Pancreas (tissue), 10 donors: ENCODE data around the gene OR10H5. TPM values are rescaled to one million over a fixed set of nuclear protein-coding genes. Genes with fewer than 3 reads are reported as not detected.
A peak's percentile ranks its signal among the peaks of the same experiment; 100 is the strongest.
"Not testable (repeated sequence)": the region's sequence is repeated elsewhere in the genome, so short reads cannot be mapped to it uniquely, and the experiment has no call there.

ENCODE experiments used
- ATAC-seq, 4 donors: fragments of 200-7000 bp; cut with Tn5 transposase; one replicate each; pipeline versions ENCODE4 v1.8.0 to v1.9.1; 2020; ENCODE audit warnings: mild to moderate bottlenecking in 4 of 4, moderate library complexity in 4 of 4
- DNase-seq, 6 donors: peaks; one replicate each; pipeline ENCODE4 v3.0.0-alpha.2; 2020
- FAIRE-seq: peaks from 2 replicates; lab custom pipeline; 2012; peaks lifted over from hg19 to GRCh38; lab: Jason Lieb, UNC
- H3K27ac ChIP-seq, 4 donors: fragments of 200-600 bp; sonication (generic); 1 replicate in 3 of 4; 2 replicates in 1 of 4; pipeline versions ENCODE4 v1.5.0 to v1.8.0; 2020
- H3K27me3 ChIP-seq, 4 donors: fragments of 200-600 bp; one replicate each; pipeline ENCODE4 v1.8.0; 2021
- H3K36me3 ChIP-seq, 3 donors: fragments of 200-600 bp; sonication (generic) in 1 of 3; one replicate each; pipeline versions ENCODE4 v1.5.0 to v1.8.0; 2020 to 2021
- H3K4me1 ChIP-seq, 3 donors: fragments of 200-600 bp; one replicate each; pipeline ENCODE4 v1.8.0; 2021
- H3K4me3 ChIP-seq, 4 donors: fragments of 200-600 bp; sonication (generic) in 2 of 4; one replicate each; pipeline versions ENCODE4 v1.5.0 to v1.8.0; 2020 to 2021
- H3K9me3 ChIP-seq, 4 donors: fragments of 200-600 bp; one replicate each; pipeline ENCODE4 v1.8.0; 2021
- WGBS, 2 donors: extraction: QIAGEN DNeasy Blood & Tissue Kit; methylation state at CpG; one replicate each; pipeline ENCODE4 v1.1.7; 2013; 5-methylcytosine and 5-hydroxymethylcytosine counted together
- intact Hi-C, 3 donors: fragments of 100-400 bp; cut with DNase I; formaldehyde crosslinking; loops; one replicate each; pipeline versions ENCODE4 v1.11.1 to v1.14.2; 2022
- polyA plus RNA-seq, 2 donors: library from polyadenylated mRNA; stranded (reverse); fragments of 200-250 nt; gene quantifications; one replicate each; pipeline ENCODE4 v1.2.3, GENCODE V29; 2013
- total RNA-seq, 6 donors: library from RNA; stranded (reverse); fragmentation: NEBNext Ultra II Directional in 4 of 6; extraction: Animal tissue kit (Norgen Biotek cat#: 25700) in 4 of 6; gene quantifications; one replicate each; pipeline versions ENCODE4 v1.2.1 to v1.2.4, GENCODE V29; 2021 to 2023
- TF ChIP-seq, protein P1 (sequence below), 4 donors: fragments of 200-600 bp; sonication (generic) in 3 of 4; IDR thresholded peaks; one replicate each; pipeline versions ENCODE4 v1.5.0 to v1.8.0; 2021; ENCODE audit warnings: antibody characterized with exemption in 4 of 4
- donor health status: healthy with polysubstance abuse.
- donor health status: DM: no; HTN: no; CAD: no; lungs with moderate emphysema.
- donor health status: DM: no; HTN: no; CAD: no.
- donor health status: control.
- donor health status: control.
- donor health status: Bipolar disorder and iron deficiency.
- donor health status: DM: yes; HTN: yes; CAD: no.
- donor health status: DM: no; HTN: no; CAD: no.
- donor health status: DM: no; HTN: no; CAD: no.
- donor health status: DM: yes; HTN: yes; CAD: no.

The OR10H5 gene
- total and polyA plus RNA-seq, 8 donors = 0.05 TPM; not detected in 7

DNA sequence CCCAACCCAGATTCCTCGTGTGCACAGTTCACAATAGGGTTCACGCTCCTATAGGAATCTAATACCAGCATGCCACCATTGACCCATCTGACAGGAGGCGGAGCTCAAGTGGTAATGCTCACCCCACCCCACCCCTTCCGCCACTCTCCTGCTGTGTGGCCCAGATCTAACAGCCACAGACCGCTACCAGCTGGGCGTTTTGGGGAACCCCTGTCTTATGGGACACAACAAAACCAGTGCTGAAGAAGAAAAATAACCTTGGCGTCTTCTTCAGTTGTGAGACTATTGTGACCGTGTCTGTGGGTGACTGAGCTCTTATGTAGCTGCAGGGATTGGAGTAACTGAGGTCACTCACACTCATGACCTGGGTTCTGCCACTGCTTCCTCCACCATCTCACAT is 33.2 kb downstream of the OR10H5 start:
- no peaks in the 10 kb centered on the region for H3K36me3 ChIP-seq
- H3K27ac ChIP-seq = no peak overlapping the region
- no peaks in the 10 kb centered on the region for H3K27me3 ChIP-seq
- FAIRE-seq (no peak), DNase-seq (no peak), ATAC-seq (no peak)
- no peak overlapping the region for H3K4me3 ChIP-seq
- WGBS, 2 donors = 82 to 85% methylated on average over 8 of the region's 8 CpGs
- no peaks in the 10 kb centered on the region for H3K9me3 ChIP-seq
- intact Hi-C loops = no loop called here
- TF ChIP-seq, protein P1, sequence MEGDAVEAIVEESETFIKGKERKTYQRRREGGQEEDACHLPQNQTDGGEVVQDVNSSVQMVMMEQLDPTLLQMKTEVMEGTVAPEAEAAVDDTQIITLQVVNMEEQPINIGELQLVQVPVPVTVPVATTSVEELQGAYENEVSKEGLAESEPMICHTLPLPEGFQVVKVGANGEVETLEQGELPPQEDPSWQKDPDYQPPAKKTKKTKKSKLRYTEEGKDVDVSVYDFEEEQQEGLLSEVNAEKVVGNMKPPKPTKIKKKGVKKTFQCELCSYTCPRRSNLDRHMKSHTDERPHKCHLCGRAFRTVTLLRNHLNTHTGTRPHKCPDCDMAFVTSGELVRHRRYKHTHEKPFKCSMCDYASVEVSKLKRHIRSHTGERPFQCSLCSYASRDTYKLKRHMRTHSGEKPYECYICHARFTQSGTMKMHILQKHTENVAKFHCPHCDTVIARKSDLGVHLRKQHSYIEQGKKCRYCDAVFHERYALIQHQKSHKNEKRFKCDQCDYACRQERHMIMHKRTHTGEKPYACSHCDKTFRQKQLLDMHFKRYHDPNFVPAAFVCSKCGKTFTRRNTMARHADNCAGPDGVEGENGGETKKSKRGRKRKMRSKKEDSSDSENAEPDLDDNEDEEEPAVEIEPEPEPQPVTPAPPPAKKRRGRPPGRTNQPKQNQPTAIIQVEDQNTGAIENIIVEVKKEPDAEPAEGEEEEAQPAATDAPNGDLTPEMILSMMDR (IDR thresholded peaks at IDR 0.05) = no peak
- peaks cover 0 to 1% (median 0%) of the 10 kb centered on the region in 3 donors for H3K4me1 ChIP-seq

DNA sequence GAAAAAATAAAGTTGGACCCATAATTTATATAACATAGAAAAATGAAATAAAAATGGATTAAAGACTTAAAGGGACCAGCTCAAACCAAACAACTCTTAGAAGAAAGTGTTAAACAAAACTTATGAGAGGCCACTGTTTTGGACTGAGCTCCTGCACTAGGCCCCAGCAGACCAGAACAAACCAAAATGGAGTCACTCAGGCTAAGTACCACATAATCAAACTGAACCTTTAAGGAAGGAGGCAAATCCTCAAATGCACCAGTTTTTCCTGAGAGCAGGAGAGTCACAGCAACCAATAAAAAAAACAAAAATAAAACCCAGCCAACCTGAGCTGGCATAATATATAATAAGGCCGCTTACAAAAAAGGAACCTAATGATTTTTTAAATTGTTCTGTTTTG is 38.3 kb downstream of the OR10H5 start:
- no peak for DNase-seq
- Histone ChIP-seq H3K4me3 (no peak overlapping the region), H3K4me1 (no peaks in the 10 kb centered on the region), H3K27ac (no peak overlapping the region), H3K27me3 (no peaks in the 10 kb centered on the region), H3K9me3 (no peaks in the 10 kb centered on the region), H3K36me3 (no peaks in the 10 kb centered on the region)
- no peak for FAIRE-seq
- TF ChIP-seq, protein P1 (IDR thresholded peaks at IDR 0.05) = no peak
- WGBS, 2 donors = 54 to 89% methylated on average over 1 of the region's 1 CpG
- intact Hi-C loops = no loop called here
- no peak for ATAC-seq

DNA sequence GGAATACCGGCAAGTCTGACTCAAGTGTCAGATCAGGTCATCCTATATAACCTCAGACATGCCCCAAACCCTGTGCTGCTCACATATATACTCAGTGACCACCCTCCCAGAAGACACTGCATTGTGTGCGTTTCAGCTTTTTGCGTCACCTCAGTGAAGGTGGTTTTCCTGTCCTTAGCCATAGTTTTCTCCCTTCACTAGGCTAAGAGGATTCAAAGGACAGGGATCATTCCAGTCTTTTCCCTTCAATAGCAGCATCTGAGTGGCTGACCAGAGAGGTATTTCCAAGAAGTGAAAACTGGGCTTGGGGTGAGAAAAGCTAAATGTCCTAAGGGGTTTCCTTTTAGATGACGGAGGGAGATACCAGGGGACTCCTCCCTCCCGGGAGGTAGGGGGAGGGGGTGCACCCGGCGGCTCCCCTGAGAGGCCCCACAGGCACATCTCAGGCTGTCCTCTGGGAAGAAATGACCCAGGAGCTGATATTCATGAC is 40.7 kb downstream of the OR10H5 start:
- no peak for ATAC-seq
- FAIRE-seq = no peak

DNA sequence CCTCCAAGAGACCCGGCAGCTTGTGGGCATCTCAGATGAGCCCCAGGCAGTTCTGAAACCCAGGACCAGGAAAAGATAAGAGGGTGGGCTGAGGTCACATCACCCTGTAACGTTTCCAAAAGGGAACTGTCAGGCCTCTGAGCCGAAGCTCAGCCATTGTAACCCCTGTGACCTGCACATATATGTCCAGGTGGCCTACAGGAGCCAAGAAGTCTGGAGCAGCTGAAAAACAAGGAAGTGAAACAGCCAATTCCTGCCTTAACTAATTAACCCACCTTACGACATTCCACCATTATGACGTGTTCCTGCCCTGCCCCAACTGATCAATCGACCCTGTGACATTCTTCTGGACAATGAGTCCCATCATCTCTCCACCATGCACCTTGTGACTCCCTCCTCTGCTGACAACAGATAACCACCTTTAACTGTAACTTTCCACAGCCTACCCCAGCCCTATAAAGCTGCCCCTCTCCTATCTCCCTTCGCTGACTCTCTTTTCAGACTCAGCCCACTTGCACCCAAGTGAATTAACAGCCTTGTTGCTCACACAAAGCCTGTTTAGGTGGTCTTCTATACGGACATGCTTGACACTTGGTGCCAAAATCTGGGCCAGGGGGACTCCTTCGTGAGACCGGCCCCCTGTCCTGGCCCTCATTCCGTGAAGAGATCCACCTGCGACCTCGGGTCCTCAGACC is 41.3 kb downstream of the OR10H5 start:
- FAIRE-seq, H3K36me3 ChIP-seq, H3K9me3 ChIP-seq, H3K4me1 ChIP-seq, H3K4me3 ChIP-seq, H3K27me3 ChIP-seq, DNase-seq, intact Hi-C loops: not testable (repeated sequence)
- ATAC-seq = peak in 1 of 4 donors; percentile 54
- 49 to 55% methylated on average over 13 of the region's 13 CpGs for WGBS, 2 donors
- H3K27ac ChIP-seq = peak overlapping the region in 1 of 4 donors; percentile 42

More for the DNA sequence above, 40.7 kb downstream of the OR10H5 start:
- peak overlapping the region in 1 of 4 donors; percentile 42 for H3K27ac ChIP-seq
- H3K27me3 ChIP-seq = no peaks in the 10 kb centered on the region
- intact Hi-C loops = no loop called here
- H3K4me1 ChIP-seq = no peaks in the 10 kb centered on the region
- TF ChIP-seq, protein P1 (IDR thresholded peaks at IDR 0.05) = no peak
- WGBS, 2 donors = 54 to 78% methylated on average over 7 of the region's 7 CpGs
- DNase-seq = no peak
- no peaks in the 10 kb centered on the region for H3K9me3 ChIP-seq
- no peaks in the 10 kb centered on the region for H3K36me3 ChIP-seq
- no peak overlapping the region for H3K4me3 ChIP-seq

DNA sequence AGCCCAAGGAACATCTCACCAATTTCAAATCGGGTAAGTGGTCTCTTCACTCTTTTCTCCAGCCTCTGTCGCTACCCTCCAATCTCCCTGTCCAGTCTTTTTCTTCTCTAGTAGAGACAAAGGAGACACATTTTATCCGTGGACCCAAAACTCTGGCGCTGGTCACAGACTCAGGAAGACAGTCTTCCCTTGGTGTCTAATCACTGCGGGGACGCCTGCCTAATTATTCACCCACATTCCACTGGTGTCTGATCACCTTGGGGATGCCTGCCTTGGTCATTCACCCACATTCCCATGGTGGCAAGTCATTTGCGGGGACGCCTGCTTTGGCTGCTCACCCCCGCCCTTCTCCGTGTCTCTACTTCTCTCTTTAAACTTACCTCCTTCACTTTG is 41.8 kb downstream of the OR10H5 start:
- H3K36me3 ChIP-seq = no peaks in the 10 kb centered on the region
- H3K27ac ChIP-seq = no peak overlapping the region
- no peaks in the 10 kb centered on the region for H3K27me3 ChIP-seq
- 73 to 84% methylated on average over 10 of the region's 10 CpGs for WGBS, 2 donors
- no peaks in the 10 kb centered on the region for H3K4me1 ChIP-seq
- ATAC-seq (no peak), FAIRE-seq (no peak), DNase-seq (no peak)
- intact Hi-C loops = no loop called here
- H3K9me3 ChIP-seq = no peaks in the 10 kb centered on the region
- TF ChIP-seq, protein P1 (IDR thresholded peaks at IDR 0.05) = no peak
- no peak overlapping the region for H3K4me3 ChIP-seq
